ENCODE data around the gene REM2.

The REM2 gene

GRCh38 chr14:22883173-22883976, at the start of gene REM2:
TSS of gene REM2 (plus strand) at chr14:22883222. CDS start at chr14:22883288, 66 bp downstream.
- DNase-seq, result peak; percentile 66

GRCh38 chr14:22835505-22835904, 47.5 kb upstream of the REM2 start:
- no peak for DNase-seq

GRCh38 chr14:22836301-22837113, 46.5 kb upstream of the REM2 start, which contains the start of gene MMP14:
TSS of gene MMP14 (plus strand) at chr14:22836585. CDS start at chr14:22836818, 233 bp downstream.
- DNase-seq, result peak; percentile 39

- DNase-seq, result peak; percentile 24
Measured at GRCh38 chr14:22837114-22837749, 45.8 kb upstream of the REM2 start.

- DNase-seq, result no peak
Measured at GRCh38 chr14:22837750-22838538, 45.1 kb upstream of the REM2 start.

GRCh38 chr14:22838631-22839041, 44.4 kb upstream of the REM2 start:
- no peak for DNase-seq

GRCh38 chr14:22839159-22839779, 43.8 kb upstream of the REM2 start:
- DNase-seq, result no peak

GRCh38 chr14:22841311-22841710, 41.7 kb upstream of the REM2 start:
- no peak for DNase-seq

- no peak for DNase-seq
Measured at GRCh38 chr14:22841769-22842168, 41.3 kb upstream of the REM2 start.

- no peak for DNase-seq
Measured at GRCh38 chr14:22842211-22843122, 40.6 kb upstream of the REM2 start.

GRCh38 chr14:22843123-22843925, 39.7 kb upstream of the REM2 start:
- no peak for DNase-seq

- no peak for DNase-seq
Measured at GRCh38 chr14:22844221-22845102, 38.6 kb upstream of the REM2 start.

GRCh38 chr14:22845103-22845394, 38.0 kb upstream of the REM2 start:
- no peak for DNase-seq

GRCh38 chr14:22845821-22846625, 37.0 kb upstream of the REM2 start:
- DNase-seq, result no peak

GRCh38 chr14:22846811-22847307, 36.2 kb upstream of the REM2 start:
- no peak for DNase-seq

- DNase-seq, result no peak
Measured at GRCh38 chr14:22847661-22848341, 35.2 kb upstream of the REM2 start.

GRCh38 chr14:22848351-22849164, 34.5 kb upstream of the REM2 start:
- DNase-seq, result peak; percentile 49

All from NCI-H1105 treated with DMSO at 0.1 percent for 48 hours (cell line).